CD8-positive, alpha-beta memory T cell (primary cell): ENCODE results near the gene RNF150. TPM values are rescaled to one million over a fixed set of nuclear protein-coding genes. Genes with fewer than 3 reads are reported as not detected.
"Not testable (repeated sequence)": the region's sequence is repeated elsewhere in the genome, so short reads cannot be mapped to it uniquely, and the experiment has no call there.

Experiments used
- CTCF ChIA-PET: fragments of 350-600 bp; sonication (Branson Sonifier 250); formaldehyde crosslinking; loops from one replicate; lab custom pipeline; 2021; ENCODE audit warnings: antibody characterized with exemption; lab: Charles Lee
- POLR2A ChIA-PET: fragments of 350-600 bp; sonication (Branson Sonifier 250); formaldehyde crosslinking; loops from one replicate; lab custom pipeline; 2021; ENCODE audit warnings: antibody characterized with exemption; lab: Charles Lee
- DNase-seq, 5 donors: peaks; one replicate each; pipeline versions ENCODE4 v3.0.0 to v3.0.0-alpha.2; 2020 to 2022; ENCODE audit warnings: mixed read lengths in 1 of 5
- H3K27ac ChIP-seq: one replicate; pipeline ENCODE4 v1.7.0; 2013; ENCODE audit warnings: low read depth, mild to moderate bottlenecking, low read length, moderate library complexity
- H3K27me3 ChIP-seq: 2 replicates; pipeline ENCODE4 v1.7.0; 2013; ENCODE audit warnings: low read length, mild to moderate bottlenecking; ENCODE audit not compliant: insufficient read depth, poor library complexity, severe bottlenecking
- H3K36me3 ChIP-seq: 2 replicates; pipeline ENCODE4 v1.7.0; 2013; ENCODE audit warnings: mild to moderate bottlenecking, low read length, moderate library complexity; ENCODE audit not compliant: insufficient read depth
- H3K4me1 ChIP-seq: 2 replicates; pipeline ENCODE4 v1.7.0; 2013; ENCODE audit warnings: mild to moderate bottlenecking, low read length, moderate library complexity; ENCODE audit not compliant: insufficient read depth
- H3K4me3 ChIP-seq: 2 replicates; pipeline ENCODE4 v1.7.0; 2013; ENCODE audit warnings: mild to moderate bottlenecking, low read length
- H3K9me3 ChIP-seq: 2 replicates; pipeline ENCODE4 v1.7.0; 2013; ENCODE audit warnings: mild to moderate bottlenecking, low read length
- H3K27ac Mint-ChIP-seq, 8 donors: one replicate each; pipeline ENCODE4 v1.8.0; 2020 to 2021; ENCODE audit warnings: mixed read lengths in 8 of 8, mild to moderate bottlenecking in 6 of 8, inconsistent platforms in 3 of 8, moderate library complexity in 3 of 8
- H3K27me3 Mint-ChIP-seq, 2 donors: one replicate each; pipeline ENCODE4 v1.8.0; 2020 to 2021; ENCODE audit warnings: mixed read lengths in 2 of 2, mild to moderate bottlenecking in 1 of 2, moderate library complexity in 1 of 2
- H3K36me3 Mint-ChIP-seq, 3 donors: one replicate each; pipeline ENCODE4 v1.8.0; 2020 to 2021; ENCODE audit warnings: mixed read lengths in 3 of 3, inconsistent platforms in 1 of 3, mild to moderate bottlenecking in 1 of 3
- H3K4me1 Mint-ChIP-seq, 3 donors: one replicate each; pipeline ENCODE4 v1.8.0; 2020 to 2021; ENCODE audit warnings: mixed read lengths in 3 of 3, inconsistent platforms in 1 of 3, mild to moderate bottlenecking in 1 of 3
- H3K4me3 Mint-ChIP-seq, 7 donors: one replicate each; pipeline ENCODE4 v1.8.0; 2020 to 2021; ENCODE audit warnings: mixed read lengths in 7 of 7, mild to moderate bottlenecking in 6 of 7, moderate library complexity in 4 of 7, inconsistent platforms in 2 of 7
- H3K9me3 Mint-ChIP-seq, 5 donors: one replicate each; pipeline ENCODE4 v1.8.0; 2020 to 2022; ENCODE audit warnings: mixed read lengths in 5 of 5, mild to moderate bottlenecking in 3 of 5, moderate library complexity in 2 of 5, inconsistent platforms in 1 of 5
- polyA plus RNA-seq: library from polyadenylated mRNA; unstranded; fragments of 300-500 nt; fragmentation: Illumina TruSeq; gene quantifications from one replicate; pipeline ENCODE4 v1.2.3, GENCODE V29; 2021
- total RNA-seq, 2 experiments: library from RNA; stranded (reverse); gene quantifications; one replicate each; pipeline ENCODE4 v1.2.3, GENCODE V29; 2021

RNF150 gene
- total and polyA plus RNA-seq, 3 experiments from 2014 or later: not detected

- H3K27ac ChIP-seq, H3K4me3 ChIP-seq, CTCF ChIA-PET, H3K9me3 ChIP-seq, H3K27ac Mint-ChIP-seq, H3K36me3 ChIP-seq, H3K4me1 ChIP-seq, H3K27me3 ChIP-seq, H3K9me3 Mint-ChIP-seq, POLR2A ChIA-PET, H3K4me1 Mint-ChIP-seq, H3K4me3 Mint-ChIP-seq, H3K36me3 Mint-ChIP-seq, DNase-seq: not testable (repeated sequence)
- peaks cover 15 to 29% of the 10 kb centered on the region in 2 donors for H3K27me3 Mint-ChIP-seq
Observed at GRCh38 chr4:141165001-141165400, 31.7 kb upstream of the RNF150 start.

DNA sequence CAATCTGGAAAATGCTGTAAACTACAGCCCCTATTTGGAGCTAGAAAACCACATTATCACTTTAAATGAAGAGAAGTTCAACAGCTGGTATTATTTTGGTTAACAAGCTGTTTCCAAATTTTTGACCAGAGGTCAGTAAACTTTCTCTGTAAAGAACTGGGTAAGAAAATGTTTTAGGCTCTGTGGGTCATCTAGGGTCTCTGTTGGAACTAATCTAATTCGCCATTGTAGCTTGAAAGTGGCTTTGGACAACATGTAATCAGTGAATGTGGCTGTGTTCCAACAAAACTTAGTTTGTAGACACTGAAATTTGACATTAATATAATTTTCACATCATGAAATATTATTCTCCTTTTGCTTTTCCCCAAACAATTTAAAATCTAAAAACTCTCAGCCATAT lies 25.8 kb upstream of the RNF150 start:
- ChIA-PET CTCF (no interaction called here), POLR2A (no interaction called here)
- no peaks in the 10 kb centered on the region for H3K36me3 Mint-ChIP-seq
- no peak overlapping the region for H3K27ac Mint-ChIP-seq
- peaks cover 12 to 29% of the 10 kb centered on the region in 2 donors for H3K27me3 Mint-ChIP-seq
- H3K4me1 Mint-ChIP-seq: no peaks in the 10 kb centered on the region
- H3K4me3 Mint-ChIP-seq: no peak overlapping the region
- H3K9me3 ChIP-seq: no peaks in the 10 kb centered on the region
- H3K4me3 ChIP-seq: no peak overlapping the region
- no peaks in the 10 kb centered on the region for H3K27me3 ChIP-seq
- DNase-seq: no peak
- H3K9me3 Mint-ChIP-seq: peaks cover 0 to 6% (median 0%) of the 10 kb centered on the region in 5 donors
- H3K27ac ChIP-seq: no peak overlapping the region
- no peaks in the 10 kb centered on the region for H3K36me3 ChIP-seq
- H3K4me1 ChIP-seq: no peaks in the 10 kb centered on the region

DNA sequence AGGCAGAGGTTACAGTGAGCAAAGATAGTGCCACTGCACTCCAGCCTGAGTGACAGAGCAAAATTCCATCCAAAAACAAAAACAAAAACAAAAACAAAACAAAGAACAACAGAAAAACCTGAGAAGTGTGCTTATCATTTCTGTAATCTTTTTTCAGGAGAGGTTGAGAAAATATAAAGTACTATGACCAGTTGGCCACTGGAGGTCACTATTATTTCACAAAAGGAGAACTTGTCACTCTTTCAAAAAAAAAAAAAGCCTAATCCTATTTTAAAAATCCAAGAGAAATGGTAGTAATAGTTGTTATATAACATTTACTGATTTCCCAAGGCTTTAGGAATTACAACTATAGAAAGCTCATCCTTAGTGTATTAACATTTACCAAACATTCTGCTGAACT lies 24.9 kb upstream of the RNF150 start:
- DNase-seq: no peak
- no peaks in the 10 kb centered on the region for H3K36me3 ChIP-seq
- peaks cover 10 to 29% of the 10 kb centered on the region in 2 donors for H3K27me3 Mint-ChIP-seq
- H3K27ac Mint-ChIP-seq: no peak overlapping the region
- no peaks in the 10 kb centered on the region for H3K4me1 Mint-ChIP-seq
- no peak overlapping the region for H3K4me3 ChIP-seq
- no peak overlapping the region for H3K4me3 Mint-ChIP-seq
- H3K36me3 Mint-ChIP-seq: no peaks in the 10 kb centered on the region
- ChIA-PET POLR2A (no interaction called here), CTCF (no interaction called here)
- H3K27me3 ChIP-seq: no peaks in the 10 kb centered on the region
- H3K9me3 Mint-ChIP-seq: peaks cover 0 to 5% (median 0%) of the 10 kb centered on the region in 5 donors
- no peaks in the 10 kb centered on the region for H3K4me1 ChIP-seq
- H3K9me3 ChIP-seq: no peaks in the 10 kb centered on the region
- no peak overlapping the region for H3K27ac ChIP-seq

- Histone ChIP-seq H3K4me3 (no peak overlapping the region), H3K27me3 (no peaks in the 10 kb centered on the region), H3K4me1 (no peaks in the 10 kb centered on the region), H3K27ac (no peak overlapping the region), H3K9me3 (no peaks in the 10 kb centered on the region), H3K36me3 (no peaks in the 10 kb centered on the region)
- Mint-ChIP-seq H3K36me3 (no peaks in the 10 kb centered on the region), H3K4me1 (no peaks in the 10 kb centered on the region), H3K27me3 (peaks cover 3 to 23% of the 10 kb centered on the region in 2 donors), H3K27ac (peak overlapping the region in 1 of 8 donors; percentile 60), H3K4me3 (no peak overlapping the region), H3K9me3 (no peaks in the 10 kb centered on the region)
- CTCF ChIA-PET: no interaction called here
- DNase-seq: no peak
- POLR2A ChIA-PET: no interaction called here
Observed at GRCh38 chr4:141155586-141155985, 22.3 kb upstream of the RNF150 start.

GRCh38 chr4:141154725-141155124 lies 21.5 kb upstream of the RNF150 start:
- CTCF ChIA-PET: no interaction called here

DNA sequence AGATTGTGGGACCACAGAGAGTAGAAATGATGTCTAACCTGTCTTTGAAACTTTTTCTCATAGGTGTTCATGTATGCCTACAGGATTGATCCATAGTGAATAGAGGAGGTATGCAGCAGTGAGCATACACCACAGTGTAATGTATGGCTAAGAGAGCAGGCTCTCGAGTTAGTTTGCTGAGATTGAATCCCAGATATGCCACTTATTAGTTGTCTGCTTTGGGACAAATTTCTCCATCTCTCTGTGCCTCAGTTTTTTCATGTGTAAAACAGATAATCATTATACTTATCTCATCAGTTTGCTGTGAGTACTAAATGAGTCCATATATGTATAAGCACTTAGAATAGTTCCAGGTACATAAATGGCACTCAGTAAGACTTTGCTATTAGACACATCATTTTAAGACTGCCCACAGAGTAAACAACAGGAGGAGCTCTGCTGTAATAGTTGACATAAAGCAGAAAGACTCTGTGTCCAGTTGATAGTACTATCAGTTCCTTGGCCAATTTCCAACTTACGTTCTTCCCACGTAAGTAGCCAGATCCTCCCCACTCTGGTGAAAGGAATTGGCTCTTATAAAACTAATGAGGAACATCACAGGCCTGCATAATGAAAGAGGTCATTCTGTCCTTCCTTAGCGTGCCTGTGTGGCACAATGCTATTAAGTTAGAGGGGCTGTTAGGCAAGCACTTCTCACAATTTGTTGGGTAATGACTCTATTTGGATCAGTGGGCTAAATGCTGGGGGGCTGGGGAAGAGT lies 20.7 kb upstream of the RNF150 start:
- no peaks in the 10 kb centered on the region for H3K9me3 Mint-ChIP-seq
- H3K27ac ChIP-seq: no peak overlapping the region
- H3K4me3 ChIP-seq: no peak overlapping the region
- H3K36me3 ChIP-seq: no peaks in the 10 kb centered on the region
- ChIA-PET CTCF (no interaction called here), POLR2A (no interaction called here)
- no peaks in the 10 kb centered on the region for H3K27me3 ChIP-seq
- no peak for DNase-seq
- no peak overlapping the region for H3K4me3 Mint-ChIP-seq
- H3K36me3 Mint-ChIP-seq: no peaks in the 10 kb centered on the region
- H3K9me3 ChIP-seq: no peaks in the 10 kb centered on the region
- peaks cover 3 to 23% of the 10 kb centered on the region in 2 donors for H3K27me3 Mint-ChIP-seq
- no peaks in the 10 kb centered on the region for H3K4me1 Mint-ChIP-seq
- H3K4me1 ChIP-seq: no peaks in the 10 kb centered on the region
- no peak overlapping the region for H3K27ac Mint-ChIP-seq

More at GRCh38 chr4:141154725-141155124, 21.5 kb upstream of the RNF150 start:
- no peaks in the 10 kb centered on the region for H3K9me3 Mint-ChIP-seq
- no peak for DNase-seq
- POLR2A ChIA-PET: no interaction called here
- no peak overlapping the region for H3K4me3 Mint-ChIP-seq
- no peaks in the 10 kb centered on the region for H3K4me1 Mint-ChIP-seq
- no peaks in the 10 kb centered on the region for H3K27me3 ChIP-seq
- no peak overlapping the region for H3K4me3 ChIP-seq
- no peaks in the 10 kb centered on the region for H3K36me3 ChIP-seq
- H3K27me3 Mint-ChIP-seq: peaks cover 3 to 23% of the 10 kb centered on the region in 2 donors
- H3K36me3 Mint-ChIP-seq: no peaks in the 10 kb centered on the region
- no peaks in the 10 kb centered on the region for H3K4me1 ChIP-seq
- H3K9me3 ChIP-seq: no peaks in the 10 kb centered on the region
- no peak overlapping the region for H3K27ac ChIP-seq
- no peak overlapping the region for H3K27ac Mint-ChIP-seq

- H3K9me3 ChIP-seq: no peaks in the 10 kb centered on the region
- no peak overlapping the region for H3K27ac ChIP-seq
- Mint-ChIP-seq H3K27me3 (peaks cover 2 to 4% of the 10 kb centered on the region in 2 donors), H3K9me3 (no peaks in the 10 kb centered on the region), H3K27ac (no peak overlapping the region), H3K4me3 (no peak overlapping the region), H3K36me3 (no peaks in the 10 kb centered on the region), H3K4me1 (no peaks in the 10 kb centered on the region)
- CTCF ChIA-PET: no interaction called here
- no peaks in the 10 kb centered on the region for H3K36me3 ChIP-seq
- no peak for DNase-seq
- H3K4me1 ChIP-seq: no peaks in the 10 kb centered on the region
- no peak overlapping the region for H3K4me3 ChIP-seq
- H3K27me3 ChIP-seq: no peaks in the 10 kb centered on the region
- POLR2A ChIA-PET: no interaction called here
Observed at GRCh38 chr4:141144207-141144606, 10.9 kb upstream of the RNF150 start.

DNA sequence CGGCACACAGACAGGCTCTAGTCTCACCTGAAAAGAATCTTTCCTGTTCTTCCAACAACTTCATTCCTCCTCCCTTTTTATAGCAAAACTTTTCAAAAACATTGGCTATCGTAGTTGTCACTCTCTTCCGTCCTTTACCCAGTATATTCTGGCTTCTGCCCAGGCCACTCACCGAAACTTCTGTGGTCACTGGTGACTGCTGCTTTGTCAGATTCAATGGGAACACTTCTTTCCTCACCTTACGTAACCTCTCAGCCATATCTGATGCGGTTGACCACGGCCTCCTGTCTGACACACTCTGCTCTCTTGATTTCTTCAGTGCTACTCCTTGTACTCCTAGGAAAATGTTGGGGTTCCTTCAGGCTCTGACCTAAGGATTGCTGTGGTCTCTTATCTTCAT lies 9.2 kb upstream of the RNF150 start:
- no peaks in the 10 kb centered on the region for H3K4me1 Mint-ChIP-seq
- no peaks in the 10 kb centered on the region for H3K36me3 Mint-ChIP-seq
- Histone ChIP-seq H3K4me3 (no peak overlapping the region), H3K36me3 (no peaks in the 10 kb centered on the region), H3K4me1 (no peaks in the 10 kb centered on the region), H3K27me3 (no peaks in the 10 kb centered on the region), H3K9me3 (no peaks in the 10 kb centered on the region), H3K27ac (no peak overlapping the region)
- H3K4me3 Mint-ChIP-seq: no peak overlapping the region
- DNase-seq: no peak
- POLR2A ChIA-PET: no interaction called here
- H3K27me3 Mint-ChIP-seq: peaks cover 2 to 5% of the 10 kb centered on the region in 2 donors
- CTCF ChIA-PET: no interaction called here
- H3K9me3 Mint-ChIP-seq: no peaks in the 10 kb centered on the region
- H3K27ac Mint-ChIP-seq: no peak overlapping the region
